Activated CD8-positive, alpha-beta memory T cell treated with anti-CD3 and anti-CD28 coated beads, Interleukin-2, amount 50 U/mL, for 24 hours (primary cell): Measurements from ENCODE around the gene DOCK6.
"Not testable (repeated sequence)": the region's sequence is repeated elsewhere in the genome, so short reads cannot be mapped to it uniquely, and the experiment has no call there.

Experiments used
- DNase-seq: peaks from one replicate; pipeline ENCODE4 v3.0.0-alpha.2; 2020; ENCODE audit errors: extremely low read depth

Gene DOCK6

DNA sequence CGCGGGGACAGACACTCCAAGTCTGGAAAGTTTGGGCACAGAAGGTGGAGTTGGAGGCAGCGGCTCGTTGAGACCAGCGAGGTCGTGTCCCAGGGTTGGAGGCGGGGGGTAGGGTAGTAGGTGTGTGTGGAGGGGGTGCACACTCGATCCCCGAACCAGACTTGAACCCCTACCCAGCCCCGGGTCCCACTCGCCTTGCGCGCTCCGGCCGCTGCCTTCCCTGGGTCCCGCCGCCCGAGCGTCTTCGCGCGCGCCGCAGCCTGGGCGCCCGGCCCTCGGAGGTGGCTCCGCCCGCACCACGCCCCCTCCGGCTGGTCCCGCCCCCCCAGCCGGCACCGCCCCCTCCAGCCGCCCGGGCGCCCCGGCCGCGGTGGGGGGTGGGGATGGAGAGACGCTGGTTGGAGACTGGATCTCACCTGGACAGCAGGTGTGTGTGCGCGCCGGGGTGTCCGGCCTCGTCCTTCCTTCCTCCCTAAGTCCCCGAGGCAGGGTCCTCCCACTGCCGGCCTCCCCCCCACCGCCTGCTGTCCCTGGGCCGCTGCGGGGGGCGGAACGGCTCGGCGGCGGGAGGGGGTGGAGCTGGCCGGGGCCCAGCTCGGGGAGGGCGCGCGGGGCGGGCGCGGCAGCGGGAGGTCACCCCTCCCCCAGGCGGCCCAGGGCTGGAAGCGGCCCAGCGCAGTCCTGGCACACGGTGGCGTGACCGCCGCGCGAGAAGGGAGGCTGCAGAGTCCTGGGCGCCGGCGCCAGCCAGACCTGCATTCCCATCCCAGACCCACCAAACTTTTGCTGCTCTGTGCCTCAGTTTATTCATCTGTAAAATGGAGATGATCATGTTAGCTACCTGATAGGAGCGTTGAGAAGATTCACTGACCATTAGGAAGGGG is 64.8 kb downstream of the DOCK6 start, which contains the start of gene KANK2:
KANK2 (minus strand) TSS at position 255 of the 884 bp plus-strand sequence. CDS start 3,034 bp downstream, outside the sequence.
- DNase-seq = peak; percentile 19

GRCh38 chr19:11196406-11197287 is 65.7 kb downstream of the DOCK6 start:
- DNase-seq = no peak

DNA sequence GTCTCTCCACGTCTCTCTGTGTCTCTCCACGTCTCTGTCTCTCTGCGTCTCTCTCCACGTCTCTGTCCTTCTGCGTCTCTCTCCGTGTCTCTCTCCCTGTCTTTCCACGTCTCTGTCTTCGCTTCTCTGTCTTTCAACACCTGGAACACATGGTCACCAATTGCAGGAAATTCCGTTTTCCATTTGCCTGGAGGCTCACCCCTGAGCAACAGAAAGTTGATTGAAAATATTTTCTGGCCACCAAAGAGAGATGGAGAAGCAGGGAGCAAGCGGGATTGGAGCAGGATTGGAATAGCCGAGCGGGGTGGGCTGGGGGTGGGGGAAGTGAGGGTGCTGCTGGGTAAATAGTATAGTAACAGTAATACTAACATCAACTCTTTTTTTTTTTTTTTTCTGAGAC is 66.6 kb downstream of the DOCK6 start:
- no peak for DNase-seq

GRCh38 chr19:11194656-11195558 is 67.4 kb downstream of the DOCK6 start:
- DNase-seq = no peak

DNA sequence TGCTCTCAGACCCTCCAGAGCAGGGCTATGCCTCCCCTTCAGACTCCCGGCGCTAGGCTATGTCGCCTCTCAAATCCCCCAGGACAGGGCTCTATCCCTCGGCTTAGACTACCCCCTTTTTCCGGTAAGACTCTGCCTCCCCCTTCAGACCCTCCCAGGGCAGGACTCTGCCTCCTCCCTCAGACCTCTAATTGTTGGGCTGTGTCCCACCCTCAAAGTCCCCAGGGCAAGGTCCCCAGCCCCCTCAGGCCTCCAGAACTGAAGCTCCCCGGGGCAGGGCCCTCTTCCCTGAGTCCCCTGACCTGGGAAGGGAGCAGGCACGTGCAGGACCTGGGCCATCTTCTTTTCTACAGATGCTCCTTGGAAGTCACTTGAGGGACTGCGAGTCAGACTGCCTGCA is 68.2 kb downstream of the DOCK6 start:
- DNase-seq = no peak

- no peak for DNase-seq
Measured at GRCh38 chr19:11192957-11193939, 69.1 kb downstream of the DOCK6 start.

- DNase-seq = no peak
Measured at GRCh38 chr19:11191934-11192333, 70.4 kb downstream of the DOCK6 start.

- DNase-seq = no peak
Measured at GRCh38 chr19:11191273-11191755, 71.0 kb downstream of the DOCK6 start.

GRCh38 chr19:11190501-11190900 is 71.8 kb downstream of the DOCK6 start:
- no peak for DNase-seq

DNA sequence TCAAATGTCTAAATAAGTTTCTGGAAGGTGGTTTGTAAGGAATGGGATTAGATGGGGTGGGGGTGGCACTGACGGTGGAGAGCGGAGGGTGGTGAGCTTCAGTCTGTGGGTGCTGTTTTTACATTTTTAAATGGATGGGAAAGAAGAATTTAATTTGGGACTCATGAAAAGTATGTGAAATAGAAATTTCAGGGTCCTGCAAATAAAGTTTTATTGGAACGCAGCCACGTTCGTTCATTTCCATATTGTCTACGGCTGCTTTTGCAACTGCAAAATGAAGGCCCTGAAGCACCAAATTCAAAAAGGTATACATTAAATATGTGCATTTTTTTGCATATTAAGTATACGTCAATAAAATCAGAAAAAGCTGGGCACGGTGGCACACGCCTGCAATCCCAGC is 74.9 kb downstream of the DOCK6 start:
- DNase-seq = no peak

DNA sequence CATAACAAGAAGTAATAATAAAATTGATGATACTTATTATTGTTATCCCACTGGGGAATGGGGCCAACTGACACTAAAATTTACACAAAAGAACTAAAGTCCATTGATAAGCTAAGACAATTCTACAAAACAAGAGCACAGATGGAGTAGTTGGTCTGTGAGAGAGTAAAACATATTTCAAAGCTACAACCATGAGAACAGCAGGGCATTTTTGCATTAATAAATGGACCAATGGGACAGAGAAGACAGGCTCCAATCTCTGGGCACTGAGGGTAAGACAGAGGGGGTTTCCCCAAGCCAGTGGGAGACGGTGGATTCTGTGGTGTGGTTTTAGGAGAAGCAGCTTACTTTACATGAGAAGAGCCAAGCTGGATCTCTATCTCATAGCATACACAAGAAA is 79.3 kb downstream of the DOCK6 start:
- DNase-seq = no peak

GRCh38 chr19:11181488-11181887 is 80.8 kb downstream of the DOCK6 start:
- DNase-seq = no peak

DNA sequence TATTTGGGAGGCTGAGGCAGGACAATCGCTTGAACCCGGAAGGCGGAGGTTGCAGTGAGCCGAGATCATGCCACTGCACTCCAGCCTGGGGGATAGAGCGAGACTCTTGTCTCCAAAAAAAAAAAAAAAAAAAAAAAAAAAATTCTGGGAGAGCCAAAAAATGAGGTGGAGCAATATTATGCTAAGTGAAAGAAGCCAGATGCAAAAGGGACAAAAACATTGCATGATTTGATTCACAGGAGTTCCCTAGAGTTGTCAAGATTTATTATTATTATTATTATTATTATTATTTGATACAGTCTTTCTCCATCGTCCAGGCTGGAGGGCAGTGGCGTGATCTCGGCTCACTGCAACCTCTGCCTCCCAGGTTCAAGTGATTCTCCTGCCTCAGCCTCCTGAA is 81.3 kb downstream of the DOCK6 start:
- not testable (repeated sequence) for DNase-seq

- no peak for DNase-seq
Measured at GRCh38 chr19:11180346-11180745, 82.0 kb downstream of the DOCK6 start.

DNA sequence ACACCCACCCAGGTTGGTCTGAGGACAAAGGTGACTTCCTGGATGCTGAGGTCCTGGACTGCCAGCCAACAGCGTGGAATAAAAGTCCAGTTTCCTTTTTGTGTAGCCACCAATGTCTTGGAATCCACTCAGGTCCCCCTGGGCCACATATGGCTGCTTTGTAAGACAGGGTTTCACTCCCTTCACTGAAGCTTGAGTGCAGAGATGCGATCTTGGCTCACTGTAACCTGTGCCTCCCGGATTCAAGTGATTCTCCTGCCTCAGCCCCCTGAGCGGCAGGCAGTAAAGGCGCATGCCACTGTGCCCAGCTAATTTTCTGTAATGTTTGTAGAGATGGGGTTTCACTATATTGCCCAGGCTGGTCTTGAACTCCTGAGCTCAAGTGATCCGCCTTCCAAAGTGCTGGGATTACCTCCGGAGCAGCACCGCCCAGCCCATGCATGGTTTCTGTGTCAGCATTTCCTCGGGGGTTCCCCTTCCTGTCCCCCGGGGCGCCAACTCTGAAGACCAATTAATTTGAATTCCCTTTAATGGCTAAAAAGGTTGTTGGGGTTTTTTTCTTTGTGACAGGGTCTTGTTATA is 82.5 kb downstream of the DOCK6 start:
- DNase-seq = no peak

DNA sequence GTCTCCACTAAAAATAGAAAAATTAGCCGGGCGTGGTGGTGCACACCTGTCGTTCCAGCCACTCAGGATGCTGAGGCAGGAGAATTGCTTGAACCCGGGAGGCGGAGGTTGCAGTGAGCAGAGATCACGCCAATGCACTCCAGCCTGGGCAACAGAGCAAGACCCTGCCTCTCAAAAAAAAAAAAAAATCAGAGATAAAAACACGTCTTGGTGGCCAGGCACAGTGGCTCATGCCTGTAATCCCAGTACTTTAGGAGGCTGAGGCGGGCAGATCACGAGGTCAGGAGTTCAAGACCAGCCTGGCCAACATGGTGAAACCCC is 83.2 kb downstream of the DOCK6 start:
- not testable (repeated sequence) for DNase-seq

DNA sequence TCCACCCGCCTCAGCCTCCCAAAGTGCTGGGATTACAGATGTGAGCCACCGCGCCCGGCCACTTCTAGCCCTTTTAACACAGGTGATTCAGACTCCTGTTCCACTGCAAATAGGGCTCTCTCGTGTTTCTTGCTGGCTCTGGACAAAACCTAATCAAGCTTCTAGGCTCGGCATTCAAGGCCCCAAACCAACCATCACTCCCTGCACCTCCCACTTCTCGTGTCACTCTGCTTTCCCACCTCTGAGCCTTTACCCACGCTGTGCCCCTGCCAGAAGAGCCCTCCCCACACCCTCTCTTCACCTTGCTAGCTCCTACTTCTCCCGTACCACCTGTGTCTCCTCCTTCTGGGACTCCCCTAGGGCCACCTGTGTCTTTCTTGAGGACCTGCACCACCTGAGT is 84.7 kb downstream of the DOCK6 start:
- DNase-seq = no peak

DNA sequence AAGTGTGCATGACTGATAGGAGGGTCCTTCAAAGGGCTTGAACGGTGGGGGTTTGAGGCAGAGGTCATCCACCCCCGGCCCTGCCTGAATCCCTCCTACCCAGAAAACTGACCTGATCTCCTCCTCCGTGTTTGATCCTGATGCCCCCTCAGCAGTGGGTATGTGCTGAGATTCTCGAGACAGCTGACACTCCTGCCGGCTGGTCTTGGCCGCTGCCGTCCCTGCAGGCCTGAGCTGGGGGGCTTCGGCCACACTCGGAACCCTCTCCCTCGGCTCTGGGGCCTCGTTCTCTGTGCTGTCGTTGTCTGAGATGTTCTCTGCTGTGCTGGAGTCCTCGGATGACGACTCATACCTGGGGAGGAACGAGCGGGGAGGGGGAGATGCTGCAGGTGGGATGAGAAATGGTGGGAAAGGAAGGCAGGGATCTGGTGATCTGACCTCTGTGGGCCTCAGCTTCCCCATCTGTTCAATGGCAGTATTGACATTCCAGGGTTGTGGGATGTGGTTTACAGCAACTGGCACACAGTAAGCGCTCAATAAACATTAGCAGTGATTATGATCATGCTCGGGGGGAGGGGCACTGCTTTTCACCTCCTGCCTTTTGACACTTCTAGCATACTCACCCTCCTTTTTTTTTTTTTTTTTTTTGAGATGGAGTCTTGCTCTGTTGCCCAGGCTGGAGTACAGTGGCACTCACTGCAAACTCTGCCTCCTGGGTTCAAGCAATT is 85.7 kb downstream of the DOCK6 start:
- DNase-seq = no peak

- DNase-seq = no peak
Measured at GRCh38 chr19:11175920-11176319, 86.4 kb downstream of the DOCK6 start.
